Measurements from ENCODE around the gene FAM167B. TPM values are rescaled to one million over a fixed set of nuclear protein-coding genes. Genes with fewer than 3 reads are reported as not detected.

The FAM167B gene
- total RNA-seq, 2 experiments from 2014 or later, result 0.68 to 0.69 TPM

GRCh38 chr1:32208469-32208868 is 38.6 kb upstream of the FAM167B start:
- Mint-ChIP-seq H3K27ac (no peak overlapping the region), H3K9me3 (no peaks in the 10 kb centered on the region), H3K27me3 (no peaks in the 10 kb centered on the region), H3K4me3 (no peak overlapping the region), H3K36me3 (peaks cover 2% of the 10 kb centered on the region), H3K4me1 (ENCODE audit: low read depth) (peaks cover 16% of the 10 kb centered on the region)
- POLR2A ChIA-PET, result no interaction called here
- no peak for DNase-seq
- CTCF ChIA-PET, result interaction anchor here (0.5 to 3.7 kb wide), 2 partner anchors 7 to 9 kb away, joined by 3 to 31 read pairs; no protein-coding TSS in a partner anchor
- intact Hi-C loops (cut with micrococcal nuclease), result no loop called here

- H3K27ac Mint-ChIP-seq, result no peak within 1 kb of the TSS
- DNase-seq, result peak; percentile 14
- H3K4me3 Mint-ChIP-seq, result no peak within 1 kb of the TSS
- H3K4me1 Mint-ChIP-seq (ENCODE audit: low read depth), result peaks cover 15% of the 10 kb centered on the region
- H3K27me3 Mint-ChIP-seq, result no peaks in the 10 kb centered on the region
- intact Hi-C loops (cut with micrococcal nuclease), result no loop called here
- ChIA-PET CTCF (interaction anchor here (0.5 kb wide), 1 partner anchor 10 kb away, joined by 3 read pairs; no protein-coding TSS in a partner anchor), POLR2A (no interaction called here)
- peaks cover 2% of the 10 kb centered on the region for H3K36me3 Mint-ChIP-seq
- no peaks in the 10 kb centered on the region for H3K9me3 Mint-ChIP-seq
Observed at GRCh38 chr1:32208891-32209328, 38.1 kb upstream of the FAM167B start, which contains the start of gene DCDC2B. Gene DCDC2B, plus strand, starts transcription at chr1:32209089. Its CDS starts 5 bp downstream, at chr1:32209094.

GRCh38 chr1:32215629-32216480 is 31.2 kb upstream of the FAM167B start:
- intact Hi-C loops (cut with micrococcal nuclease), result loop anchor here (1.0 kb wide), 1 partner anchor 197 kb away; no protein-coding TSS in a partner anchor
- POLR2A ChIA-PET, result interaction anchor here (1.1 to 1.6 kb wide), 5 partner anchors 10 to 178 kb away, joined by 3 to 19 read pairs (median 5); partner anchors contain the start of genes BSDC1, IQCC and MARCKSL1
- no peaks in the 10 kb centered on the region for H3K27me3 Mint-ChIP-seq
- H3K27ac Mint-ChIP-seq, result peak overlapping the region; percentile 8
- CTCF ChIA-PET, result interaction anchor here (0.6 to 3.1 kb wide), 57 partner anchors 9 to 208 kb away, joined by 3 to 65 read pairs (median 5); partner anchors contain the start of genes BSDC1, CCDC28B, FAM167B and HDAC1
- DNase-seq, result peak; percentile 74
- H3K4me3 Mint-ChIP-seq, result no peak overlapping the region
- H3K9me3 Mint-ChIP-seq, result no peaks in the 10 kb centered on the region
- peaks cover 14% of the 10 kb centered on the region for H3K4me1 Mint-ChIP-seq (ENCODE audit: low read depth)
- H3K36me3 Mint-ChIP-seq, result peaks cover 10% of the 10 kb centered on the region

GRCh38 chr1:32216566-32216965 is 30.5 kb upstream of the FAM167B start:
- Mint-ChIP-seq H3K27ac (no peak overlapping the region), H3K4me3 (no peak overlapping the region), H3K4me1 (ENCODE audit: low read depth) (peaks cover 20% of the 10 kb centered on the region), H3K36me3 (peaks cover 10% of the 10 kb centered on the region), H3K27me3 (no peaks in the 10 kb centered on the region), H3K9me3 (no peaks in the 10 kb centered on the region)
- intact Hi-C loops (cut with micrococcal nuclease), result no loop called here
- POLR2A ChIA-PET, result interaction anchor here (0.9 to 1.6 kb wide), 3 partner anchors 11 to 37 kb away, joined by 3 to 19 read pairs (median 3); partner anchors contain the start of gene IQCC
- CTCF ChIA-PET, result interaction anchor here (0.7 to 3.1 kb wide), 32 partner anchors 10 to 207 kb away, joined by 3 to 65 read pairs (median 7); partner anchors contain the start of genes BSDC1, CCDC28B, FAM167B and HDAC1
- DNase-seq, result no peak

- POLR2A ChIA-PET, result no interaction called here
- H3K9me3 Mint-ChIP-seq, result no peaks in the 10 kb centered on the region
- no peak overlapping the region for H3K27ac Mint-ChIP-seq
- peaks cover 16% of the 10 kb centered on the region for H3K36me3 Mint-ChIP-seq
- intact Hi-C loops (cut with micrococcal nuclease), result no loop called here
- no peak for DNase-seq
- peaks cover 33% of the 10 kb centered on the region for H3K4me1 Mint-ChIP-seq (ENCODE audit: low read depth)
- no peaks in the 10 kb centered on the region for H3K27me3 Mint-ChIP-seq
- CTCF ChIA-PET, result interaction anchor here (0.6 to 1.0 kb wide), 2 partner anchors 30 to 102 kb away, joined by 3 read pairs; no protein-coding TSS in a partner anchor
- H3K4me3 Mint-ChIP-seq, result no peak overlapping the region
Observed at GRCh38 chr1:32219022-32219421, 28.0 kb upstream of the FAM167B start.

- H3K4me3 Mint-ChIP-seq, result peak overlapping the region; percentile 95
- H3K36me3 Mint-ChIP-seq, result peaks cover 20% of the 10 kb centered on the region
- no peak for DNase-seq
- intact Hi-C loops (cut with micrococcal nuclease), result no loop called here
- H3K9me3 Mint-ChIP-seq, result no peaks in the 10 kb centered on the region
- ChIA-PET CTCF (interaction anchor here (1.4 to 5.1 kb wide), 2 partner anchors 27 to 181 kb away, joined by 3 to 31 read pairs; partner anchors contain the start of gene FAM167B), POLR2A (interaction anchor here (0.6 kb wide), 1 partner anchor 48 kb away, joined by 4 read pairs; no protein-coding TSS in a partner anchor)
- no peaks in the 10 kb centered on the region for H3K27me3 Mint-ChIP-seq
- H3K4me1 Mint-ChIP-seq (ENCODE audit: low read depth), result peaks cover 40% of the 10 kb centered on the region
- peak overlapping the region; percentile 94 for H3K27ac Mint-ChIP-seq
Observed at GRCh38 chr1:32220746-32221580, 26.1 kb upstream of the FAM167B start.

GRCh38 chr1:32221581-32221979 is 25.4 kb upstream of the FAM167B start:
- Mint-ChIP-seq H3K4me3 (peak overlapping the region; percentile 95), H3K27ac (peak overlapping the region; percentile 94), H3K27me3 (no peaks in the 10 kb centered on the region), H3K36me3 (peaks cover 22% of the 10 kb centered on the region), H3K9me3 (no peaks in the 10 kb centered on the region), H3K4me1 (ENCODE audit: low read depth) (peaks cover 38% of the 10 kb centered on the region)
- CTCF ChIA-PET, result interaction anchor here (1.4 to 5.1 kb wide), 2 partner anchors 27 to 180 kb away, joined by 3 to 31 read pairs; partner anchors contain the start of gene FAM167B
- intact Hi-C loops (cut with micrococcal nuclease), result no loop called here
- POLR2A ChIA-PET, result interaction anchor here (0.7 kb wide), 1 partner anchor 33 kb away, joined by 3 read pairs; no protein-coding TSS in a partner anchor
- no peak for DNase-seq

- intact Hi-C loops (cut with micrococcal nuclease), result loop anchor here (2.0 kb wide), 5 partner anchors 21 to 173 kb away; partner anchors contain the start of genes BSDC1 and CCDC28B
- peaks cover 20% of the 10 kb centered on the region for H3K36me3 Mint-ChIP-seq
- no peaks in the 10 kb centered on the region for H3K27me3 Mint-ChIP-seq
- POLR2A ChIA-PET, result interaction anchor here (0.6 to 0.7 kb wide), 3 partner anchors 33 to 114 kb away, joined by 3 read pairs; partner anchors contain the start of gene MARCKSL1
- peak within 1 kb of the TSS; percentile 95 for H3K4me3 Mint-ChIP-seq
- H3K9me3 Mint-ChIP-seq, result no peaks in the 10 kb centered on the region
- peaks cover 38% of the 10 kb centered on the region for H3K4me1 Mint-ChIP-seq (ENCODE audit: low read depth)
- CTCF ChIA-PET, result interaction anchor here (1.4 to 5.1 kb wide), 3 partner anchors 18 to 180 kb away, joined by 3 to 31 read pairs (median 6); partner anchors contain the start of gene FAM167B
- H3K27ac Mint-ChIP-seq, result peak within 1 kb of the TSS; percentile 94
- DNase-seq, result peak; percentile 96
Observed at GRCh38 chr1:32221980-32222755, 24.9 kb upstream of the FAM167B start, which contains the start of the genes EIF3I and TMEM234. Gene EIF3I, plus strand, starts transcription at chr1:32222407. Its CDS starts 35 bp downstream, at chr1:32222442. Gene TMEM234, minus strand, starts transcription at chr1:32222353. Its CDS starts 31 bp downstream, at chr1:32222322.

- H3K4me3 Mint-ChIP-seq, result peak overlapping the region; percentile 95
- peaks cover 38% of the 10 kb centered on the region for H3K4me1 Mint-ChIP-seq (ENCODE audit: low read depth)
- intact Hi-C loops (cut with micrococcal nuclease), result loop anchor here (2.0 kb wide), 5 partner anchors 23 to 171 kb away; partner anchors contain the start of genes BSDC1 and CCDC28B
- H3K27me3 Mint-ChIP-seq, result no peaks in the 10 kb centered on the region
- H3K9me3 Mint-ChIP-seq, result no peaks in the 10 kb centered on the region
- ChIA-PET CTCF (interaction anchor here (1.0 to 5.1 kb wide), 3 partner anchors 17 to 171 kb away, joined by 3 to 31 read pairs (median 6); partner anchors contain the start of genes BSDC1 and FAM167B), POLR2A (no interaction called here)
- H3K36me3 Mint-ChIP-seq, result peaks cover 35% of the 10 kb centered on the region
- H3K27ac Mint-ChIP-seq, result peak overlapping the region; percentile 94
- DNase-seq, result no peak
Observed at GRCh38 chr1:32223683-32224082, 23.3 kb upstream of the FAM167B start.

- Mint-ChIP-seq H3K36me3 (peaks cover 41% of the 10 kb centered on the region), H3K4me1 (ENCODE audit: low read depth) (peaks cover 38% of the 10 kb centered on the region), H3K9me3 (no peaks in the 10 kb centered on the region), H3K27ac (peak overlapping the region; percentile 94), H3K27me3 (no peaks in the 10 kb centered on the region), H3K4me3 (peak overlapping the region; percentile 95)
- DNase-seq, result no peak
- intact Hi-C loops (cut with micrococcal nuclease), result no loop called here
- ChIA-PET CTCF (interaction anchor here (2.0 to 5.1 kb wide), 2 partner anchors 16 to 24 kb away, joined by 6 to 31 read pairs; partner anchors contain the start of gene FAM167B), POLR2A (no interaction called here)
Observed at GRCh38 chr1:32224285-32224684, 22.7 kb upstream of the FAM167B start.
